Stimulated activated CD8-positive, alpha-beta memory T cell treated with anti-CD3 and anti-CD28 coated beads, Interleukin-15, amount 100 ng/mL, for 24 hours (primary cell): ENCODE results near the gene PADI2.

ENCODE experiments used
- DNase-seq: peaks from one replicate; pipeline ENCODE4 v3.0.0-alpha.2; 2020; ENCODE audit warnings: low read depth

PADI2 gene

DNA sequence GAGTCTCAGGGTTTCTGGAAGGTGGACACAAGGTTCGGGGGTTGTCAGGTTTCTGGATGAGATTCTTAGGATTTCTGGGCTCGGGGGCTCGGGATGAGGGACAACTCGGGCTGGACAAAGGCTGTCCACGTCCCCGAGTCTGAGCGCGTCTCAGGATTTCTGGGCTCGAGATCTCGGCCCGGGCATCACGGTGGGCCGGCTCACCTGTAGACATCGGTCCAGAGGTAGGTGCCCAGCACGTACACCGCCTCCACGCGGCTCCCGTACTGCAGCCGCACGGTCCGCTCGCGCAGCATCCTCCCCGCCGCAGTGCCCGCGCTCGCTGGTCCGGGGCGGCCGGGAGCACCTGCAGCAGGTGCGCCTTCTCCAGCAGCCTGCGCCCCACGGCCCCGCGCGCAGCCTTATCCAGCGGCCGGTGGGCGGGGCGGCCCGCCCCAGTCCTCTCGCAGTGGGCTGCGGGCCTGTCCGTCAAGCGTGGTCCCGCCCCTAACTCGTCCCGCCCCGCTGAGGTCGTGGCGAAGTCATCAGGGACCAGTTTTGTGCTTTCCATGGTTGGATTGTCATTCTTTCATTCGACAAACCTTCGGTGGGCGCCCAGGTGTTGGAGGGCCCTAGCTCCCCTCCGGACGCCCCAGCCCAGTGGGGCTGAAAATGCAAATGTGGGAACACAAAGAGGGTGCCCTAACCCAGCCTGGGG, at the start of gene PADI2:
Gene PADI2, minus strand, starts transcription at position 376 of the 697 bp plus-strand sequence. Its CDS starts 80 bp downstream, at position 296.
- peak; percentile 25 for DNase-seq

GRCh38 chr1:17168091-17168876, 49.0 kb upstream of the PADI2 start:
- DNase-seq, result no peak

GRCh38 chr1:17167786-17168090, 48.5 kb upstream of the PADI2 start:
- no peak for DNase-seq

GRCh38 chr1:17167041-17167785, 48.0 kb upstream of the PADI2 start:
- no peak for DNase-seq

GRCh38 chr1:17165823-17166222, 46.6 kb upstream of the PADI2 start:
- no peak for DNase-seq

DNA sequence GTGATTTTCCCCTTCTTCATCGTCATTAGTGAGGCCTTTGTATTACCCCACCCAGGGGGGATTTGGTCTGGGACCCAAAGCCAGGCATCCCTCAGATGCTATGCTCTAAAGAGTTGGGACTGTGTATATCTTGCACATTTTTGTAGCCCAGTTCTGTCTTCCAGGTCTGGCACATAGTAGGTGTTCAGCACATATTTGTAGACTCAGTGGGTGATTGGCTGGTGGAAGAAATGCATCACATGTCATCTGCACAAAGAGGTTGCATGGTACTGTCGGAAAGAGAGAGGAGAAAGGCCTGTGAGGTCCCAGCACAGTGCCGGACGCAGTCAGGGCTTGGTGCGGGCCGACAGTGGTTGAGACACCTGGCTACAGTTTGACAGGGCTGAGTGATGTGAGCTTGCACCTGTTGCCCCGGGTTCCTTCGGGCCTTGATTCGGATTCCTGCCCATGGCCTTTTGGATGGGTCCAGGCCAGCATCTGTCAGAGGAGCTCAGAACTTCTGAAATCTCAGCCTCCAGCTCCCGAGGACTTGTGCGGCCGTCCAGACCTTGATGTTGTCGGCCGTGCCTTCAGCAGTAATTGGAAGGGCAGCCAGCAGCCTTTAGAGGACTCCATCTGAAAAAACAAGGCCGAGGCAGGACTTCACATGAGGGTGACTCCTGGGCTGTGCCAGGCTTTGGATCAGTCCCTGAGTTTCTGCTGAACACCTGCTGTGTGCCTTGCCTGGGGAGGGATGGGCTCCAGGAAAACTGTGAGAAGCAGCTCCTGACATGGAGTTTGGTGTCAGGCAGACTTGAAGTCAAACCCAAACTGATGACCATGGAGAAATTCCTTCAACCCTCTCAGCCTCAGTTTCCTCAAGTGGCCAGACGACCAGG, 44.8 kb upstream of the PADI2 start:
- no peak for DNase-seq

DNA sequence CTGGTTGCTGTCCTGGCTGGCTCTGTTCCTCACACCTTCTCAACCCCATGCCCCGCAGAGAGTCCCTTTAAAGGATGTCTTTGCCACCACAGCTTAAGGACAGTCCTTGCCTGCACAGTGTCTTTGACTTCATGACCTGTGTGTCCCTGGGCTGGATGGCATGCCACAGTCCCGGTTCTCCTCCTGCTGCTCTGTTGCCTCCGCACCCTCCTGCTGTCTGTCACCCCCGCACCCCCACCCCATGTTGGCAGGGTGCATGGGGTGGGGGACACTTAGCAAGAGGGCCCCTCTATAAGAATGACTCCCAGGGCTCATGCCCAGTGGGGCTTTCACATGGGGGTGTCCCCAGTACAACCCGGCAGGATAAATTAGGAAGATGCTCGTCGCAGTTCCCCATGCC, 44.1 kb upstream of the PADI2 start:
- no peak for DNase-seq

DNA sequence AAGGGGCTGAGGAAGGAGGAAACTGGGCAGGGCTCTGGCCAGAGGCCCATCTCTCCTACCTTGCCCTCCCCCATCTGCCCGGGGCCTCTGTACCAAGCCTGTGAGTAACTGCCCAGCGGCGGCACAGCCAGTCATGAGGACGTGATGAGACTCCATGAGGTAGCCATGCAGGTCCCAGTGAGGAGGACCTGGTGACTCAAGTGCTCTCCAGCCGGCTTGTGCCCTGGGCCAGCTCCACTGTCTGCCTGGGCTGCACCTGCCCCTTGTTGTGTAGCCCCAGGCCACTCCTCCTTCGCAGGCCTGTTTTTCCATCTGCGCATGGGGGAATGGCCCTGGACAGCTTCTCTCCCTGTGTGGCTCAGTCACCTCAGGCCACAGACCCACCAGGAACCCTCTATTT, 43.7 kb upstream of the PADI2 start:
- DNase-seq, result no peak

GRCh38 chr1:17161926-17162800, 42.9 kb upstream of the PADI2 start:
- DNase-seq, result no peak

- DNase-seq, result no peak
Observed at GRCh38 chr1:17161137-17161740, 42.0 kb upstream of the PADI2 start.

DNA sequence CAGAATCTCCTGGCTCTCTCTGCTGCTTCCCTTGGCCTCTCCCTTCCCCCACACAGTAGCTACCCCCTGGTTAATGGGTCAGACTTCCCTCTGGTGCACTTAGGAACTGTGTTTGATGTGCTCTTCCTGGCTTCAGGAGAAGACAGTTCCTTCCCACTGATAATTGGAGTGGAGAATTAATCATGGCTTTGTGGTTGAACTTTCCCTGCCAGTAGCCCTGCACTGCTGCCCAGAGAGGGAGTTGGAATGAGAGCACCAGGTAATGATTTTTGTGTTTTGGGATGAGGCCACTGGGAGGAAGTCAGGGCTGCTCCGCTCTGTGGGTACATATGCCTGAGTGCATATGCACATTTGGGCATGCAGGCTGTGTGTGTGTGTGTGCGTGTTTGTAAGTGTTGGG, 39.7 kb upstream of the PADI2 start:
- no peak for DNase-seq

- DNase-seq, result no peak
Observed at GRCh38 chr1:17156108-17156507, 36.9 kb upstream of the PADI2 start.

DNA sequence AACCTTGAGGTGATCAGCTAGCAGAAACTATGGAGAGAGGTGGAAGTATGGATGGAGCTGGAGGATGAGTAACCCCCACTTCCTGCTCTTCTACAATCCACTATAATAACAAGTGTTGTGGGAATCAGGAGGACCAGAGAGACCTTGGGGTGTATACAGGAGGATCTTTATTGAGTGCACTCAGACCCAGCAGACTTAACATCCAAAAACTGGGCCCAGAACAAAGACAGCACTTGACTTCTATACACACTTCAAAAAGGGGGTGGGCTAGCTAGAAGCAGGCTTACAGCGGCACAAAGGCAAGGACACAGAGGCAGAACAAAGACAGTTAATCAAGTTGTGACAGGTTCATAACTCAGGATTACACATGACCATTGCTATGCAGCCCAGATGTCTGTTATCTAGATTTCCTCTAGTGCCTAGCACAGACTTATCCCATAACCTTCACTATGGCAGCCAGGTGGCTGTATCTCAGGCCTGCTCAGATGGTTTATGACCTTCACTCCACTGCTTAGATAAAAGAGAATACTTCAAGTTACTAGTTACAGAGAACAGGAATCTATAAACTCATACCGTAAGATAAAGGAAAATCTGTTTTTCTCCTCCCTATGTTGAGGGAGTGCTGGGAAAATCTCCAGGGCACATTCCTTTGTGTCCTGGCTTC, 36.1 kb upstream of the PADI2 start:
- DNase-seq, result no peak

DNA sequence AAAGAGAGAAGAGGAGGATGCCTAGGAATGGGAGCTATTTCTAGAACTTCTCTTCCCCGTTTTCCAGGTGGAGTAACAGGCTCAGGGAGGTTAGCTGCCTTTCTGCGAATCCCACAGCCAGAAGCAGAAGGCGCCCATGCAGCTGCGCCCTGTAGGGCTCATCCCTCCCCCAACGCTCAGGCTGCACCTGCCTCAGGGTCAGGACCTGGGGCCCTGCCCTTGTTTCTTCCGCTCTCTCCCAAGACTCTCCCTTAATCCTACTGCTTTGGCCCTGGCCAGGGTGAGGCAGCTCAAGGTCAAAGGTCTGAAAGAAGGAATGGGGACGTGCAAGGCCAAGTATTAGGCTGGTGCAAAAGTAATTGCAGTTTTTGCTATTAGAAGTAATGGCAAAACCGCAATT, 30.5 kb upstream of the PADI2 start:
- no peak for DNase-seq

- DNase-seq, result no peak
Observed at GRCh38 chr1:17148950-17149608, 29.8 kb upstream of the PADI2 start.

DNA sequence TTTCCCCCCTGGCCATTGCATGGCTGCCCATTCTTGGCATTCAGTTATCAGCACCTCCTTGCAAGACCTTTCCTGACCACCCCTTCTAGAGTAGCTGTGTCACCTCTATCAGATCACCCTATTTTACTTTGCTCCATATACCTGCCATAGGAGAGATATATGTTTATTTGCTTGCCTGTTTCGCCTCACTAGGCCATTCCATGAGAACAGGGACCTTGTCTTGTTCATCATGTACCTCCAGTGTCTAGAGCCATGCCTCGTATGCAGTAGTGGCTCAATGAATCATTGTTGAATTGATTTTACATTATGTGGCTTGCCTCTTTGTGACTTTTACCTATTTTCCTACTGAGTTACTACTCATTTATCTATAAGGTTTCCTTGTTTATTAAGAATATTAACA, 26.4 kb upstream of the PADI2 start:
- DNase-seq, result no peak

GRCh38 chr1:17143760-17144159, 24.5 kb upstream of the PADI2 start:
- DNase-seq, result no peak

GRCh38 chr1:17141441-17142197, 22.4 kb upstream of the PADI2 start:
- DNase-seq, result no peak

GRCh38 chr1:17140279-17140678, 21.0 kb upstream of the PADI2 start:
- no peak for DNase-seq
